GM18861 (cell line): ENCODE data around the gene ARHGEF4.
"Not testable (repeated sequence)": the region's sequence is repeated elsewhere in the genome, so short reads cannot be mapped to it uniquely, and the experiment has no call there.

ENCODE experiments used
- ATAC-seq: cut with Tn5 transposase; IDR thresholded peaks from one replicate; pipeline ENCODE4 v1.9.1; 2021; ENCODE audit not compliant: unreplicated experiment

ARHGEF4 gene

GRCh38 chr2:131046028-131046917 is 209.6 kb downstream of the ARHGEF4 start:
- no peak for ATAC-seq

- ATAC-seq, result no peak
Observed at GRCh38 chr2:131046918-131047652, 210.4 kb downstream of the ARHGEF4 start.

- no peak for ATAC-seq
Observed at GRCh38 chr2:131047920-131048560, 211.3 kb downstream of the ARHGEF4 start.

- ATAC-seq, result no peak
Observed at GRCh38 chr2:131048641-131049040, 211.9 kb downstream of the ARHGEF4 start.

GRCh38 chr2:131049150-131049718 is 212.5 kb downstream of the ARHGEF4 start:
- ATAC-seq, result no peak

- ATAC-seq, result no peak
Observed at GRCh38 chr2:131050896-131051295, 214.2 kb downstream of the ARHGEF4 start.

- ATAC-seq, result no peak
Observed at GRCh38 chr2:131052741-131053263, 216.1 kb downstream of the ARHGEF4 start.

- no peak for ATAC-seq
Observed at GRCh38 chr2:131054488-131054887, 217.8 kb downstream of the ARHGEF4 start.

GRCh38 chr2:131055169-131056065 is 218.7 kb downstream of the ARHGEF4 start:
- ATAC-seq, result no peak

- no peak for ATAC-seq
Observed at GRCh38 chr2:131056204-131056931, 219.7 kb downstream of the ARHGEF4 start.

- no peak for ATAC-seq
Observed at GRCh38 chr2:131056932-131057287, 220.2 kb downstream of the ARHGEF4 start.

- no peak for ATAC-seq
Observed at GRCh38 chr2:131058214-131058843, 221.6 kb downstream of the ARHGEF4 start.

- ATAC-seq, result no peak
Observed at GRCh38 chr2:131058920-131059319, 222.2 kb downstream of the ARHGEF4 start.

- no peak for ATAC-seq
Observed at GRCh38 chr2:131063501-131064283, 227.0 kb downstream of the ARHGEF4 start.

GRCh38 chr2:131064589-131065512 is 228.1 kb downstream of the ARHGEF4 start:
- ATAC-seq, result no peak

- no peak for ATAC-seq
Observed at GRCh38 chr2:131067465-131068125, 230.9 kb downstream of the ARHGEF4 start.

GRCh38 chr2:131068172-131068571 is 231.5 kb downstream of the ARHGEF4 start:
- ATAC-seq, result not testable (repeated sequence)
